DMS53 treated with DMSO at 0.1 percent for 48 hours (cell line): ENCODE results near the gene H2BW2.
"Not testable (repeated sequence)": the region's sequence is repeated elsewhere in the genome, so short reads cannot be mapped to it uniquely, and the experiment has no call there.

Experiments used
- DNase-seq: peaks from one replicate; lab custom pipeline; 2025; ENCODE audit not compliant: unreplicated experiment; lab: John Stamatoyannopoulos, UW

Gene H2BW2

GRCh38 chrX:104039689-104040505, at the start of gene H2BW2:
Gene H2BW2, plus strand, starts transcription at chrX:104039956. Its CDS starts 39 bp downstream, at chrX:104039995.
- DNase-seq = no peak

- no peak for DNase-seq
Observed at GRCh38 chrX:103999234-103999633, 40.5 kb upstream of the H2BW2 start.

GRCh38 chrX:104008831-104009230, 30.9 kb upstream of the H2BW2 start:
- no peak for DNase-seq

GRCh38 chrX:104013158-104013557, 26.6 kb upstream of the H2BW2 start:
- DNase-seq = no peak

- no peak for DNase-seq
Observed at GRCh38 chrX:104013606-104014005, 26.1 kb upstream of the H2BW2 start, which contains the start of gene H2BW1. Gene H2BW1, minus strand, starts transcription at chrX:104013708. Its CDS starts 132 bp downstream, at chrX:104013576.

GRCh38 chrX:104015576-104015975, 24.2 kb upstream of the H2BW2 start:
- not testable (repeated sequence) for DNase-seq

- no peak for DNase-seq
Observed at GRCh38 chrX:104018126-104018525, 21.6 kb upstream of the H2BW2 start.

GRCh38 chrX:104041003-104041402, 1.2 kb downstream of the H2BW2 start:
- DNase-seq = no peak

- no peak for DNase-seq
Observed at GRCh38 chrX:104045642-104046041, 5.9 kb downstream of the H2BW2 start.

GRCh38 chrX:104047171-104047570, 7.4 kb downstream of the H2BW2 start:
- DNase-seq = no peak

- DNase-seq = not testable (repeated sequence)
Observed at GRCh38 chrX:104054956-104055355, 15.2 kb downstream of the H2BW2 start.

- not testable (repeated sequence) for DNase-seq
Observed at GRCh38 chrX:104062636-104063035, 22.9 kb downstream of the H2BW2 start.

- DNase-seq = not testable (repeated sequence)
Observed at GRCh38 chrX:104075778-104076445, 36.2 kb downstream of the H2BW2 start, which contains the start of gene TMSB15C. Gene TMSB15C, minus strand, starts transcription at chrX:104076236.

GRCh38 chrX:104077854-104078253, 38.1 kb downstream of the H2BW2 start:
- not testable (repeated sequence) for DNase-seq

GRCh38 chrX:104084063-104084462, 44.3 kb downstream of the H2BW2 start:
- DNase-seq = no peak

GRCh38 chrX:104084534-104085277, 45.0 kb downstream of the H2BW2 start:
- DNase-seq = no peak

GRCh38 chrX:104085477-104085876, 45.7 kb downstream of the H2BW2 start:
- no peak for DNase-seq

- no peak for DNase-seq
Observed at GRCh38 chrX:104085919-104086318, 46.2 kb downstream of the H2BW2 start.
